T47D (cell line): ENCODE results near the gene RXRA.
A peak's percentile ranks its signal among the peaks of the same experiment; 100 is the strongest.

Source experiments
- DNase-seq, 2 experiments: peaks; one replicate each; pipeline versions ENCODE4 v3.0.0 to v3.0.0-alpha.2; 2011 to 2012; ENCODE audit warnings: low read depth in 1 of 2, low spot score in 1 of 2
- JUND ChIP-seq: IDR thresholded peaks from 2 replicates; pipeline ENCODE4 v1.6.1; 2012; ENCODE audit warnings: low read depth
- in situ Hi-C: cut with HindIII; loops from 2 replicates; pipeline ENCODE4 v1.10.0; 2016; ENCODE audit warnings: low sequenced_read_pairs, low pct_unique_long_range_greater_than_20kb

The RXRA gene

DNA sequence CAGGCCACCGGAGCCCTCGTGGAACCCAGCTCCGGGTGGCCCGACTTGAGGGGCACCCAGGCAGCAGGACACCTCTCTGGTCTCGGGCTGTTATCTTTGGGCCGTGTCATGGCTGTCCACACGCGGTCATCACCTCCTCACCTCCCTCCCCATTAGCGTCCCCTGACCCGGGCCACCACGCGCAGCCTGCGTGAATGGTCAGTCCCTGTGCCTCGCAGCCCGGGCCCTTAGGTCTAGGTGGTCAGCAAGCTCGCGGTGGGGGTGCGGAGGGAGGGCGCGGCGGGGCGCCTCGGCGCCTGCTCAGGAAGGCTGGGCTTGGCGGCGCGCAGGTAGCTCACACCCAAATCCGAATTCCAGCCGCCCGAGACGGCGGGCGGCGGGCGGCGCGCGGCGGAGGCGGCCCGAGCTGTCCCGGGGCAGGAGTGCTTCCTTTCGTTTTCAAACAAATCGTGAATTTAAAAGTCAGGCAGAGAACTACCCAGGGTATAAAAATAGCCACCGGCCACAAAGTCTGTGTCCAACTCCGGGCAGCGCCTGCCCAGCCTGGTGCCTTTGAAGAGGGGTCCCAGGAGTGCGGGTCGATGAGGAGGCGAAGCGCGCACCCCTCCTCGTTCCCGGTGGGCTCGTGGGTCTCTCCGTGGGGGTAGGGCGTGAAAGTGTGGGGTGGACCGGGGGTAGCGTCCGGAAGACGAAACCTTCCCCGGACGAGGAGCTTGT, 1.0 kb upstream of the RXRA start:
- peak; percentile 69 to 88 for DNase-seq
- in situ Hi-C loops, result no loop called here
- TF ChIP-seq JUND, result no peak

DNA sequence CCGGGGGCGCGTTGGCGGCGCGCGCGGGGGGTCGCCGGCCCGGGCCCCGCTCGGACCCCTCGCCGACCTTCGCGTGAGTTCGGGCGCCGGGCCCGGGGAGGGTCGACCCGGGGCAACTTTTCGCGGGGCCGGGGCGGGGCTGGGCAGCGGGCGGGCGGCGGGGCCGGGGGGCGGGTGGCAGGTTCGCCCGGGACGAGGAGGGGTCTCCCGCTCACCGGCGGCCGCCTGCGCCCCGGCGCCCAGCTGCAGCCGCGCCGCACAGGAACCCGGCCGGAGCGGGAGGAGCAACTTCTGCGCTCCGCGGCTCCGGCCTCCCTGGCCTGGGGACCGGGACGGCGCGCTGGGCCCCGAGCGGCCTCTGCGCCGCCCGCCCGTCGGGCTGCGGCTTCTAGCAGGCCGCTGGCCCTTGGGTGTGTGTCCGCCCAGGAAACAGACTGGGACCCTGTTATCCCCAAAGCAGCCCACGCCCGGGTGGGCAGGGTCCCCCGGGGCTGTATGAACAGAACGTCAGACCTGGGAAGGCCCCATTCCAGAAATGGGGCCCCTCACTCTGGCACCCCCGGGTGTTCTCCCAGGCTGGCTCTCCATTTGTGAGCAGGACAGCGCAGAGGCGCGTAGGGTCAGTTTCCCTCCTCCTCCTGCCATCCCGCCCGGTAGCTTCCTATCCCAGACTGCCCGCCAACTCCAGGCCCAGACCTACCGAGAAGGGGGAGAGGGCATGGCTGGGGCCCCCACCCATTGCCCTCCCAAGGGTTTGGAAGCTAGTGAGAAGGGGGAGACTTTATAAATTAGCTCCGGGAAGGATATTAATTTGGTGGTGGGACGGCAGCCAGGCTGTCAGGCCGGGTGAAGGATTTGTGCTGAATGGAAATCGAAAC, 708 bp downstream of the RXRA start:
- TF ChIP-seq JUND, result no peak
- DNase-seq, result peak in 1 of 2 experiments; percentile 66
- in situ Hi-C loops, result no loop called here

DNA sequence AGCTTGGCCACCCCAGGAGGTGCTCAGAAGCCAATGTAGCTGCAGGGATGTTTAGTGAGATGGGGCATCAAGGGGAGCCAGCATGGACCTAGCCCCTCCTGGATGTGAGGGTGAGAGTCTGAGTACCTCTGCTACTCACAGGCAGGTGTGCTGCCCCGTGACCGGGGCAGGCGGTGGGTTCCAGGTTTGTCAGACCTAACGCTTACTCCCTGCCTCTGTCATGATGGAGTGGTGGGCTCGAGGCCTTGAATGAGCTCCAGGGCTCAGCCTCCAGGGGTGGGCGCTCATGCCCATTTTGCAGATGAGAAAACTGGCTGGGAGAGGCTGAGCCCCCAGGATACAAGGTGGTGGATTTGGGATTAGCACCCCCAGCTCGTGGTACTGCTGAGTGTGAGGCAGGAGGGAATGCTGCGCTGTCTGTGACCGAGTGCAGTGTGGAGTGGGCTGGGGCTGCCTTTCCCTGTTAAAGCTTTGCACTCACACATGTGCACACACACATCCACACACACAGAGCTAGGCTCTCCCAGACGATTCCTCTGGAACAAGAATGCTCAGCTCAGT, 1.5 kb downstream of the RXRA start:
- no peak for TF ChIP-seq JUND
- in situ Hi-C loops, result no loop called here
- no peak for DNase-seq

DNA sequence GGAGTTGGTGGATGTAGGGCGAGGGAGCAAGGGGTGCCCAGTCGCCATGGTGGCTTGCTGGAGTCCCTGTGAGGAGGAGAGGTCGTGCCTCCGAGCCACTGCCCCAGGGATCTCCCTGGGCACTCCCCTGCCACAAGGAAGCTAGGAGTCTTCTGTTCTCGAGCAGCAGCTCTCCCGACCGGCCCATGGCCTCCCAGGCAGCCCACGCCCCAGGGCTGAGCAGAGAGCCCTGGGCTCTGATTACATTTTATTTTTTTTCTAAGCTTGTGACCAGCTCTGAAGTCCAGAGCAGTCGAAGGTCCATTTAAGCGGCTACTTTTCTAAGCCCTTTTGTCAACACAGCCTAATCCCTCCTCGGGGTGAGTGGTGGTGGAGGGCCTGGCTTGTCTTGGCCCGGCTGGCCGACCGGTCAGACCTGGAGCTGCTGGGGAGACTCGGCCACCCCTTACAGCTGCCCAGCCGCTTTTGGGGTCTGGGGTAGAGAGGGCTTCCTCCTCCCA, 2.1 kb downstream of the RXRA start:
- peak in 1 of 2 experiments; percentile 71 for DNase-seq
- TF ChIP-seq JUND, result no peak
- in situ Hi-C loops, result no loop called here

DNA sequence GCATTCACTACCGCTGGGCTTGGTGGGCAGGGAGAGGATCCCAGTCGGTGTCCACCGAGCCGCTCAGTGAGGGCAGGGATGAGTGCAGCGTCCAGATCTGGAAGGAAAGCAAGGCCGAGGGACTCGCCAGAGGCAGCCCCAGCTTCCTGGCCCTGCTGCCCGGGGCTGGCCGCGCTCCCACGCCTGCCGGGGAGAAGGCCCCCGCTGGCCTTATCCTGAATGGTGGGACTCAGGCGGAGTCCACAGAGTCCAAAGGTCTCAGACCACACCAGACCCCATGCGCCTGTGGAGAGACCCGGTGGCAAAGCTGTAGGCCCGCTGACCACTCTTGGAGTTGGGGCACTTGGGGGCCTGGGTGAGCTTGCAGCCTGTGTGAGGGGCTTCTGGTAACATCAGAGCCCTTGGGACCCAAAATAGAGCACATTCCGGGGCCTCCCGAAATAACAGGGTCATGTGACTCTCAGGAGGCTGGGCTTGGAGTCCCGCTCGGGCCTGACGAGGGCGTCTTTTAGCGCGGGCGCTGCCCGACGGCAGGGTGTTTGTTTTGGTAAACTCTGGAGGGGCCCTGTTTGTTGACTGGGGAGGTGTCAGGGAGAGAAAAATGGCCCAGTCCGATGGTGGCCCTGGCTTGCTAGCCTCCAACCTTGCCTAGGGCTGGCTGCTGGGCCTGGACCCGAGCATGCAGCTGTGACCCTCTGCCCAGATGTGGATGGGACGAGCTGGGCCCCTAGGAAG, 2.8 kb downstream of the RXRA start:
- no peak for TF ChIP-seq JUND
- in situ Hi-C loops, result no loop called here
- peak; percentile 75 to 86 for DNase-seq

DNA sequence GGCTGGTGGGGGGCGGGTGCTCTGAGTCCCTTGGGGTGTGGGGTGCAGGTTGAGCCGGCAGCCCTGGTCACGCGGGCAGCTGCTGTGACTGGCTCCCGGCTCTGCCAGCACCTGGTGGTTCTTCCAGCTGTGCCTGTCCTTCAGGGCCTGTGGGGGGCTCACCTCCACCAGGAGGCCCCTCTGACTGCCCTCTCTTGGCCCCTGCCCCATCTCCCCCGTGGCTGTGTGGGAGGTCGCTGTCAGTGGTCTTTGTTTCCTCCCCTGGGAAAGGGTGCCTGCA, 3.3 kb downstream of the RXRA start:
- in situ Hi-C loops, result no loop called here
- DNase-seq, result no peak
- TF ChIP-seq JUND, result no peak

DNA sequence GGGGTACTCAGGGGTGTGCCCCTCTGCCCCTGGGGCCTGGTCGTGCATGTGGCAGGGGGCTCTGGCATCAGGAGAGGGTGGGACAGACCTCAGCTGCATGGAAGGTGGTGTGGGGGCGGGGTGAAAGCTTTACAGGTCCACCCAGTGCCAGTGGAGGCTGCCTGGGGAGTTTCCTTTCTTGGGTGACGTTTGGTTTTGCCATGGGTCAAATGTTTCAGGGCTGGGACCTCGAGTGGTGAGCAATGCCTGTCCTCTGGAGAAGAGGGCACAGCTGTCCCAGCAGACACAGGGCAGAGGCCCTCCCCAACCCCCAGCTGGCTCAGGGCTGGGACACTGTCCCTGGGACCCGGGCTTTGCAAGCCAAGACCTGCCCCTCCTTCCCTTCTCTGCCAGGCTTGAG, 3.6 kb downstream of the RXRA start:
- peak; percentile 61 to 65 for DNase-seq
- in situ Hi-C loops, result no loop called here
- TF ChIP-seq JUND, result no peak

DNA sequence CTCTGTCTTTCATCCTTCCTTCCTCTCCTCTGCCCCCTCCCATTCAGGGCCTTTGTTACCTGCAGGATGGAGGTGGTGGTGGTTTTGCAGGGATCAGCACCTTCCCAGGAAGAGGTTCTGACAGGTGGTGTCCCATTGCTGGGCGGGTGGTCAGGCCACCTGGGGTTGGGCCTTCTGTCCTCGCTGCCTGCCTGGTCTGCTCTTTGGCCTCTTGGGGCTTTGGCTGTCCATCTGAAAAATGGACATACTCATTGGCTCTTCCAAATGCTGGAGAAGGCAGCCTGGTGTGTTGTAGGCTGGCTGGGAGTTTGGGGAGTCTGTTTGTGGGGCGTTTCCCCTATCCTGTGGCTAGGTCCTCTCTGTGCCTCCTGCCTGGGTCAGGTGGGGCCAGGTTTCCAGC, 4.3 kb downstream of the RXRA start:
- TF ChIP-seq JUND, result no peak
- in situ Hi-C loops, result no loop called here

DNA sequence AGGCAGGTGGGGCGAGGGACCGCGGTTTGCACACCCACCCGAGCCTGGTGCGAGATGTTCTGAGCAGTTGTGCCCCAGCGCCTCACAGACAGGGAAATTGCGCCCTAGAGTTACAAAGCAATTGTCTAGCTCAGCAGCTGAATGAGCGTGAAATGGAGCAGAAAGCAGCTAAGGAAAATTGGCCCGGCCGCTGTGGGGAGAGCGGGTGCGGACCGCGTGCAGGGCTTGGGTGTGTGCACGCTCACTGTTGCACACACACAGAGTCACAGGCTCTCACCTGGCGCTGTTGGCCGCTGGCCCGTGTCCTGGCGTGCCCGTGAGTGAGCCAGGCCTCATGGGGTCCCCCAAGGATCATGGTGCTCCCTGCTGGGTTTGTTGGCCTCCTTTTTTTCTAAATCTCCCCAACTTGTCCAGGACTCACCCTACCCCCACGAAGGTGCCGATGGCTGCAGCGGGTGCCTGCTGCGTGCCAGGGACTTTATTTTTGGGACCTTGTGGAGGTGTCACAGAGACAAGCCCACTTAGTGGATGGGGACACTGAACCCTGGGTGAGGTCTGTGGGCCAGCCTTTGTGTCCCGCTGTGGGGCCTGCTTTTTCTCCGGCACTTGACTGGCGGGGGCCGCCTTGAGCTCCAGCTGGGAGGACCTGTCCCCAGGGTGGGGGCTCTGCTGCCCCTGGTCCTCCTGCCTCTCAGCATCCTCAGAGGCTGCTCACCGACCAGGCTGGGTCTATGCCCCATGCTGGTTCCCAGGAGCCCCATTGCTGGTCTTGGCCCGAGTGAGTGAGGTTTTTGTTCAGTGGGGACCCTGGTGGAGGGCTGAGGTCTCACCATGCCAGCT, 5.2 kb downstream of the RXRA start:
- no peak for TF ChIP-seq JUND
- in situ Hi-C loops, result no loop called here
- DNase-seq, result no peak

More for the DNA sequence above, 4.3 kb downstream of the RXRA start:
- no peak for DNase-seq

DNA sequence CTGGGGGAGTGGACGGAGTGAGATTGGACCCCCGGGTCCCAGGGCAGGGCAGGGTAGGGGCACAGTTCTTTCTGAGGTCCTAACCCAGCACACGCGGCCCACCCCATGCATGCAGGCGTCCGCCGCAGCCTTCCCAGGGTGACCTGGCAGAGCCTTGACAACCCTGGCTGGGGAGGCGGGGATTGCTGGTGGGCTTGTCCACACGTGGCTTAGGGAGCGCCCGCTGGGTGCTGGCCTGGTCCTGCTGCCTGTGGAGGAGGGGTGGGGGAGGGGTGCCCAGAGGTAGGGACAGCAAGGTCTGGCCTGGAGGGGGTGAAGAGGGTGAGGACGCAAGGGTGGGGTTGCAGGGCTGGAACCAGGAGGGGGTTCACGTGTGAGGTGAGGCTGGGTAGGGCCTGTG, 6.0 kb downstream of the RXRA start:
- no peak for TF ChIP-seq JUND
- in situ Hi-C loops, result no loop called here
- no peak for DNase-seq

DNA sequence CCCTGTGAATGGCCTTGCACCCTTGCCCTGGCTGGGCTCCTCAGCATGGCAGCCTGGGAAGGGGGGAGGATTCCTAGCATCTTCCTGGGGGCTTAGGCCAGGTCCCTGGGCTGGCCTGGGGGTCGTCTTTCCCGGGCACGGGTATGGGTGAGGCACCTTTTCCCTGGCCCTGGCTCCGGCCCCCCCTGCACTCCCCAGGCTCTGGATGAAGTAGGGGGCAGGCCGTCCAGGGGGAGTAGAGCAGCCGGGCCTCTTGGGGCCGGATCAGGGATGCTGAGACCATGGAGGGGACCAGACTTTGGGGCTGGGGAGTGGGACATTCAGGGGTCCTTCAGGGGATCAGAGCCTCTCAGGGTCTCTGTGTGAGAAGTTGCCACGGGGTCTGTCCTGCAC, 6.6 kb downstream of the RXRA start:
- in situ Hi-C loops, result no loop called here
- TF ChIP-seq JUND, result no peak
- DNase-seq, result no peak
